OCI-LY3 (cell line): ENCODE data around the gene NBEA.

ENCODE experiments used
- CTCF ChIP-seq: fragments of 200-600, 300-600 bp; sonication (generic); IDR thresholded peaks from 2 replicates; pipeline ENCODE4 v1.5.1; 2014; ENCODE audit warnings: antibody characterized with exemption, low read length, low read depth
- EZH2phosphoT487 ChIP-seq: fragments of 200-600 bp; shearing (Covaris generic); IDR thresholded peaks from 2 replicates; pipeline ENCODE4 v1.6.1; 2018; ENCODE audit warnings: antibody characterized with exemption, mixed run types, low read depth

GRCh38 chr13:35278917-35279316 is 336.8 kb downstream of the NBEA start:
- no peak for TF ChIP-seq EZH2phosphoT487
- TF ChIP-seq CTCF, result no peak
